Inflammatory macrophage treated with lipopolysaccharide for 1 hour (primary cell): ENCODE results near the gene SLC35D2.

ENCODE experiments used
- DNase-seq, 2 donors: peaks; one replicate each; pipeline ENCODE4 v3.0.0-alpha.2; 2020 to 2022

The SLC35D2 gene

GRCh38 chr9:96383165-96383942, at the start of gene SLC35D2:
Gene SLC35D2 (minus strand): TSS chr9:96383711. CDS start chr9:96383634, 77 bp downstream.
- peak; percentile 53 to 54 for DNase-seq

- no peak for DNase-seq
Measured at GRCh38 chr9:96430377-96430776, 46.9 kb upstream of the SLC35D2 start.

GRCh38 chr9:96429732-96430131, 46.2 kb upstream of the SLC35D2 start:
- no peak for DNase-seq

GRCh38 chr9:96425500-96426169, 42.1 kb upstream of the SLC35D2 start:
- DNase-seq = no peak

GRCh38 chr9:96423985-96424336, 40.5 kb upstream of the SLC35D2 start:
- no peak for DNase-seq

GRCh38 chr9:96423322-96423984, 39.9 kb upstream of the SLC35D2 start:
- DNase-seq = no peak

- peak; percentile 41 to 65 for DNase-seq
Measured at GRCh38 chr9:96420468-96421219, 37.1 kb upstream of the SLC35D2 start.

- no peak for DNase-seq
Measured at GRCh38 chr9:96419691-96419969, 36.1 kb upstream of the SLC35D2 start.

- peak; percentile 74 to 77 for DNase-seq
Measured at GRCh38 chr9:96418920-96419690, 35.6 kb upstream of the SLC35D2 start.

GRCh38 chr9:96418083-96418919, 34.8 kb upstream of the SLC35D2 start, which contains the start of gene ZNF367:
Gene ZNF367 (minus strand): TSS chr9:96418370. CDS start chr9:96418032, 338 bp downstream.
- DNase-seq = peak; percentile 94 to 96

- DNase-seq = no peak
Measured at GRCh38 chr9:96417661-96418082, 34.2 kb upstream of the SLC35D2 start.

- peak; percentile 75 to 86 for DNase-seq
Measured at GRCh38 chr9:96417051-96417586, 33.6 kb upstream of the SLC35D2 start.

- peak; percentile 54 to 56 for DNase-seq
Measured at GRCh38 chr9:96413302-96414221, 30.1 kb upstream of the SLC35D2 start.

GRCh38 chr9:96412174-96412913, 28.8 kb upstream of the SLC35D2 start:
- DNase-seq = no peak

GRCh38 chr9:96411129-96411838, 27.8 kb upstream of the SLC35D2 start:
- DNase-seq = no peak

- DNase-seq = no peak
Measured at GRCh38 chr9:96408409-96409280, 25.1 kb upstream of the SLC35D2 start.

GRCh38 chr9:96400132-96400910, 16.8 kb upstream of the SLC35D2 start:
- DNase-seq = no peak
